Esophagus muscularis mucosa (tissue), 4 donors: ENCODE measurements around the gene ZNF648. TPM values are rescaled to one million over a fixed set of nuclear protein-coding genes. Genes with fewer than 3 reads are reported as not detected.
"Not testable (repeated sequence)": the region's sequence is repeated elsewhere in the genome, so short reads cannot be mapped to it uniquely, and the experiment has no call there.

Experiments
- DNase-seq: peaks from one replicate; pipeline ENCODE4 v3.0.0-alpha.2; 2017; ENCODE audit errors: extremely low spot score
- H3K27ac ChIP-seq, 4 donors: fragments of 200-600 bp; sonication (generic); replicated peaks in 1 of 4; 1 replicate in 3 of 4; 2 replicates in 1 of 4; pipeline ENCODE4 v1.5.1; 2016 to 2019; ENCODE audit warnings: mild to moderate bottlenecking in 1 of 4
- H3K27me3 ChIP-seq, 4 donors: fragments of 200-600 bp; sonication (generic); one replicate each; pipeline versions ENCODE4 v1.5.1 to v1.6.0; 2016 to 2019
- H3K36me3 ChIP-seq, 4 donors: fragments of 200-600 bp; sonication (generic); one replicate each; pipeline ENCODE4 v1.5.1; 2016 to 2019
- H3K4me1 ChIP-seq, 4 donors: fragments of 200-600 bp; sonication (generic); one replicate each; pipeline ENCODE4 v1.5.1; 2016 to 2019
- H3K4me3 ChIP-seq, 4 donors: fragments of 200-600 bp; sonication (generic); 1 replicate in 2 of 4; 2 replicates in 2 of 4; pipeline ENCODE4 v1.5.1; 2016 to 2019; ENCODE audit warnings: mild to moderate bottlenecking in 4 of 4, moderate library complexity in 1 of 4
- H3K9me3 ChIP-seq, 4 donors: fragments of 200-600 bp; sonication (generic); 1 replicate in 3 of 4; 2 replicates in 1 of 4; pipeline ENCODE4 v1.5.1; 2016 to 2019
- CTCF ChIP-seq, 3 experiments: fragments of 200-600 bp in 2 of 3; fragments of 450-650 bp in 1 of 3; sonication (generic) in 2 of 3; IDR thresholded peaks; one replicate each; pipeline ENCODE4 v1.5.1; 2017 to 2019; ENCODE audit warnings: antibody characterized with exemption in 3 of 3, mild to moderate bottlenecking in 2 of 3, moderate library complexity in 1 of 3
- EP300 ChIP-seq: sonication (generic); formaldehyde crosslinking; IDR thresholded peaks from one replicate; pipeline ENCODE4 v1.6.1; 2017; ENCODE audit warnings: antibody characterized with exemption
- POLR2A ChIP-seq: fragments of 450-650 bp; IDR thresholded peaks from one replicate; pipeline ENCODE4 v1.6.1; 2017; ENCODE audit warnings: antibody characterized with exemption, moderate library complexity, mild to moderate bottlenecking, low read depth
- POLR2AphosphoS5 ChIP-seq, 2 donors: sonication (generic); formaldehyde crosslinking; IDR thresholded peaks; one replicate each; pipeline ENCODE4 v1.6.1; 2017; ENCODE audit warnings: antibody characterized with exemption in 2 of 2
- WGBS: methylation state at CpG from one replicate; pipeline ENCODE4 v1.1.5; 2018; 5-methylcytosine and 5-hydroxymethylcytosine counted together
- intact Hi-C: fragments of 100-400 bp; cut with DNase I; formaldehyde crosslinking; loops from one replicate; pipeline ENCODE4 v1.15.1; 2023
- total RNA-seq, 4 donors: library from RNA; depleted of rRNA; stranded (reverse); fragments of >200 nt; gene quantifications; one replicate each; pipeline versions ENCODE4 v1.1.0 to v1.2.1, GENCODE V29; 2016

ZNF648 gene
- total RNA-seq, 4 donors from 2014 or later, result not detected

GRCh38 chr1:182101415-182102042, 40.0 kb upstream of the ZNF648 start:
- DNase-seq, result peak; percentile 80
- WGBS, result 32% methylated on average over 8 of the region's 8 CpGs
- H3K4me3 ChIP-seq, result no peak overlapping the region
- no peak overlapping the region for H3K27ac ChIP-seq
- H3K9me3 ChIP-seq, result no peaks in the 10 kb centered on the region
- TF ChIP-seq POLR2AphosphoS5 (IDR thresholded peaks at IDR 0.05), result no peak
- no peak for TF ChIP-seq POLR2A
- no peak for TF ChIP-seq EP300
- TF ChIP-seq CTCF (IDR thresholded peaks at IDR 0.05), result no peak
- peaks cover 0 to 7% (median 3%) of the 10 kb centered on the region in 4 donors for H3K4me1 ChIP-seq
- H3K36me3 ChIP-seq, result no peaks in the 10 kb centered on the region
- H3K27me3 ChIP-seq, result no peaks in the 10 kb centered on the region
- intact Hi-C loops, result no loop called here

GRCh38 chr1:182098301-182098700, 36.8 kb upstream of the ZNF648 start:
- Histone ChIP-seq H3K4me1 (peaks cover 0 to 7% (median 3%) of the 10 kb centered on the region in 4 donors), H3K9me3 (no peaks in the 10 kb centered on the region), H3K27me3 (no peaks in the 10 kb centered on the region), H3K36me3 (no peaks in the 10 kb centered on the region), H3K27ac (no peak overlapping the region), H3K4me3 (no peak overlapping the region)
- no peak for TF ChIP-seq CTCF (IDR thresholded peaks at IDR 0.05)
- TF ChIP-seq POLR2A, result no peak
- TF ChIP-seq EP300, result no peak
- no peak for DNase-seq
- intact Hi-C loops, result loop anchor here (5.0 kb wide), 1 partner anchor 34 kb away; no protein-coding TSS in a partner anchor
- WGBS, result 86% methylated on average over 4 of the region's 4 CpGs

DNA sequence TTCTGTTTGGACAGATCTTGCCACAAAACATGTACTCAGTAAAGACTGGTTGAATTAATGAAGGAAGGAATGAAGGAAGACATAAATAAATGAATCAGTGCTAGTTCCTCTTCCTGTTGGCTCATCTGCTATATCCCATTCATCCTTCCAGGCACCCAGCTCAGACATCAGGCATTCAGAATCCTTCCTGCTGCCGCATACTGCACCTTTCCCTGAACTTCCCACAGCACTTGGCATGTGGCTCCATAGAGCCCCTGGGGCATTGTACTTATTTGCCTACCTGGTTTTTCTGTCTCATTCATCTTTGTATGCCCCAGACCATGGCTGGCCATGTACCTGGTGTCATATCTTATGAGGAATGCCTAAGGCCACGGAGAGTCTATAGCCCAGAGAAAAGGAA, 34.4 kb upstream of the ZNF648 start:
- Histone ChIP-seq H3K4me3 (no peak overlapping the region), H3K4me1 (peaks cover 0 to 12% (median 8%) of the 10 kb centered on the region in 4 donors), H3K36me3 (no peaks in the 10 kb centered on the region), H3K27ac (no peak overlapping the region), H3K27me3 (no peaks in the 10 kb centered on the region), H3K9me3 (no peaks in the 10 kb centered on the region)
- 80% methylated on average over 2 of the region's 2 CpGs for WGBS
- DNase-seq, result no peak
- no peak for TF ChIP-seq POLR2A
- no peak for TF ChIP-seq EP300
- no peak for TF ChIP-seq CTCF (IDR thresholded peaks at IDR 0.05)
- TF ChIP-seq POLR2AphosphoS5 (IDR thresholded peaks at IDR 0.05), result no peak
- intact Hi-C loops, result loop anchor here (5.0 kb wide), 1 partner anchor 36 kb away; no protein-coding TSS in a partner anchor

GRCh38 chr1:182094514-182095005, 33.0 kb upstream of the ZNF648 start:
- 88% methylated on average over 5 of the region's 5 CpGs for WGBS
- not testable (repeated sequence) for H3K36me3 ChIP-seq, H3K27ac ChIP-seq, H3K4me3 ChIP-seq, DNase-seq, H3K9me3 ChIP-seq, H3K27me3 ChIP-seq
- intact Hi-C loops, result loop anchor here (5.0 kb wide), 1 partner anchor 38 kb away; no protein-coding TSS in a partner anchor
- H3K4me1 ChIP-seq, result peaks cover 0 to 12% (median 8%) of the 10 kb centered on the region in 4 donors

- no peaks in the 10 kb centered on the region for H3K27me3 ChIP-seq
- peaks cover 0 to 12% (median 8%) of the 10 kb centered on the region in 4 donors for H3K4me1 ChIP-seq
- TF ChIP-seq POLR2AphosphoS5 (IDR thresholded peaks at IDR 0.05), result no peak
- no peak for TF ChIP-seq CTCF (IDR thresholded peaks at IDR 0.05)
- WGBS, result 67% methylated on average over 1 of the region's 1 CpG
- no peak overlapping the region for H3K27ac ChIP-seq
- H3K4me3 ChIP-seq, result no peak overlapping the region
- intact Hi-C loops, result no loop called here
- no peaks in the 10 kb centered on the region for H3K36me3 ChIP-seq
- no peaks in the 10 kb centered on the region for H3K9me3 ChIP-seq
- no peak for DNase-seq
Observed at GRCh38 chr1:182093781-182094180, 32.3 kb upstream of the ZNF648 start.
